ENCODE results near the gene OR8G1.
"Not testable (repeated sequence)": the region's sequence is repeated elsewhere in the genome, so short reads cannot be mapped to it uniquely, and the experiment has no call there.

The OR8G1 gene

DNA sequence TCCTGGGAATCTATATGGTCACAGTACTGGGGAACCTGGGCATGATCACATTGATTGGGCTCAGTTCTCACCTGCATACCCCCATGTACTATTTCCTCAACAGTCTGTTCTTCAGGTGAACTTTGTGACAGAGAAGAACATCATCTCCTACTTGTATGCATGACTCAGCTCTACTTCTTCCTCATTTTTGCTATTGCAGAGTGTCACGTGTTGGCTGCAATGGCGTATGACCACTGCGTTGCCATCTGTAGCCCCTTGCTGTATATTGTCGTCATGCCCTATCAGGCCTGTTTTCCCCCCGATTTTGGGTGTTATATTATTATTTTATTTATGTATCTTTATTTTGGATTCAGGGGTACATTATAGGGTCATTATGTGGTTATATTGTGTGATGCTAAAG, 2.4 kb upstream of the OR8G1 start:
- DNase-seq, result no peak

DNA sequence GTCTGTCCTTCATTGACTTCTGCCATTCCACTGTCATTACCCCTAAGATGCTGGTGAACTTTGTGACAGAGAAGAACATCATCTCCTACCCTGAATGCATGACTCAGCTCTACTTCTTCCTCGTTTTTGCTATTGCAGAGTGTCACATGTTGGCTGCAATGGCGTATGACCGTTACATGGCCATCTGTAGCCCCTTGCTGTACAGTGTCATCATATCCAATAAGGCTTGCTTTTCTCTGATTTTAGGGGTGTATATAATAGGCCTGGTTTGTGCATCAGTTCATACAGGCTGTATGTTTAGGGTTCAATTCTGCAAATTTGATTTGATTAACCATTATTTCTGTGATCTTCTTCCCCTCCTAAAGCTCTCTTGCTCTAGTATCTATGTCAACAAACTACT, 9.0 kb downstream of the OR8G1 start:
- DNase-seq, result not testable (repeated sequence)

DNA sequence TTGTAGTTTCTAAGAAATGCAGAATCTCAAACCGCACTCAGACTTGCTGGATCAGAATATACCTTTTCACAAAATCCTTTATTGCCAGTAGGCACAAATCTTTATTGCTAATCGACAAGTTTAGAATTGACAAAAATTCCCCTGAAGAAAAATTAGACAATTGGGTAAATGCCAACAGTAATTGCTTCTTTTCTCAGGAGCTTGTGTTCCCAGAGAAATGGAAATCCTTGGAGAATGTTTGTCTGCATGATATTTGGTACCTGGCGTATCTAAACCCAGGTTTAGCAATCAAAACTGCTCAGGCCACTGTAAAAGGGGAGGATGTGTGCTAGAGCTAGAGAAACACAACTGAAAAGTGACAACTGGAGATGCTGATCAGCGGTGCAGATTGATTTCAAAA, 15.2 kb downstream of the OR8G1 start, which contains the start of gene OR8G5:
OR8G5 (plus strand) TSS at position 301 of the 400 bp plus-strand sequence. CDS start 8,556 bp downstream, outside the sequence.
- DNase-seq, result no peak

DNA sequence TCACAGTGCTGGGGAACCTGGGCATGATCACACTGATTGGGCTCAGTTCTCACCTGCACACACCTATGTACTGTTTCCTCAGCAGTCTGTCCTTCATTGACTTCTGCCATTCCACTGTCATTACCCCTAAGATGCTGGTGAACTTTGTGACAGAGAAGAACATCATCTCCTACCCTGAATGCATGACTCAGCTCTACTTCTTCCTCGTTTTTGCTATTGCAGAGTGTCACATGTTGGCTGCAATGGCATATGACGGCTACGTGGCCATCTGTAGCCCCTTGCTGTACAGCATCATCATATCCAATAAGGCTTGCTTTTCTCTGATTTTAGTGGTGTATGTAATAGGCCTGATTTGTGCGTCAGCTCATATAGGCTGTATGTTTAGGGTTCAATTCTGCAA, 24.1 kb downstream of the OR8G1 start:
- not testable (repeated sequence) for DNase-seq

DNA sequence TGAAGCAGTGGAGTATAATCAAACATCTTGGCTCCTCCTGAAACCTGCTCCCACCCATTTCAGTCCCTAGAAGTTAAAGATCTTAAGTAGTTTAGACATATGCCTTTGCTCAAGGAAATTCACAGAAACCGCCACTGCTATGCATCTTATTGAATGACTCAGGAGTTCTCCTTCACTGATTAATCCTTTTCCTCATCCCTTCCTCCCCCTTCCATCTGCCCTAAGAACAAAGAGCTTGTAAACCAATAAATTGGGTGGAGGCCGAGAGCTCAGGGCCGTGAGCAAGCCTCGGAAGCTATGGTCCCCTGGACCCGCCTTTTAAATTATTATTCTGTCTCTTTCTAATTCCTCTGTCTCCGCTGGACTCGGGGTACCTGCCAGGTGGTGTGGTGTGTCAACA, 30.0 kb downstream of the OR8G1 start:
- not testable (repeated sequence) for DNase-seq

DNA sequence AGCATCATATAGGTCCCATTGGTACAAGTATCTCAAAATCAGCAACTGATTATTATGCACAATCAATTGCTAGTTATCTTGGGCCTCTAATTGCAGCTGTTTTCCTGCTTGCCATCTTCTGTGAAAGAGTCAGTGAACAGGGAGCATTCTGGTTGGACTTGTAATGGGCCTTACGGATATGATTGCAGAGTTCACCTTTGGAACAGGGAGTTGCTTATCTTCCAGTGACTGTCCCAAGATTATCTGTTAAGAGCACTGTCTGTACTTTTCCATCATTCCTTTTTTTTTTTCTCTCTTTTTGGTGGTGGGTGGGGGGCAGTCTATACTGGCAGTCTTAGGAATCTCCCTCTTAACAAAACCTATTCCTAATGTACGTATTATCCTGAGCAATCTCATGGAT, 33.1 kb downstream of the OR8G1 start:
- DNase-seq, result no peak

DNA sequence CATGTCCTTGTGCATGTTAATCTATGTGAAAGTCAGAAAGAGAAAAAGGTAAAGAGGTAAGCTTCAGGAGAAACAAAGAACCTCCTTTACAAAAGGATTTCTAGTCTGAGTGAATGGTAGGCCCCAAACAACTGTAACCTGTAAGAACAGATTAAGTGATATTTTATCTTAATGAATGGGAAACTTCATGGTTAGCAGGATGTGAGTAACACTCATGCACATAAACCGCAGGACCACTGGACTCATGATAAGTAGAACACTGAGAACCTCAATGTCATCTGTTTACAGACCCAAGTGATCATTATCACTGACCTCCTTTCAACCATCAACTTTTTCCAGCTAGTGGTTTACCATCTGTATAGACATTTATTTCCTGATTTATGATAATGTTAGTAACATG, 35.2 kb downstream of the OR8G1 start:
- DNase-seq, result peak; percentile 1

DNA sequence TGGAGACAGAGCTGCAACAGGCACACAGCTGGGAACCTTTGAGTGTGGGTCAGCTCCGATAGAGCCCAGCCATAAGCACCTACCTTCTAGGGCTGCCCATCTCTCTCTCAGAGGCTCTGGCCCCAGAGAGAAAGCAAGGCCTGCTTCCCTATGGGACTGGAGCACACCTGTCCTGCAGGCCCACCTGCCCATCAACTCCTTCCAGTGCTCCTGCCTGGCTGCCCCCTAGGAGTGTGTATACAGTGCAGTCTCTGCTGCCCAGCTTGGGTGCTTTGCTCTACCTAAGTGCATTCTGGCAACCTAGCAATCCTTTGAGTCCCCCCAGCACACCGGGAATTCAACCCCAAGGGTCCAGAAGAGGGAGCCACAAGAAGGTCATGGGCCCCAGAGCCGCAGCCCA, 36.3 kb downstream of the OR8G1 start:
- no peak for DNase-seq

DNA sequence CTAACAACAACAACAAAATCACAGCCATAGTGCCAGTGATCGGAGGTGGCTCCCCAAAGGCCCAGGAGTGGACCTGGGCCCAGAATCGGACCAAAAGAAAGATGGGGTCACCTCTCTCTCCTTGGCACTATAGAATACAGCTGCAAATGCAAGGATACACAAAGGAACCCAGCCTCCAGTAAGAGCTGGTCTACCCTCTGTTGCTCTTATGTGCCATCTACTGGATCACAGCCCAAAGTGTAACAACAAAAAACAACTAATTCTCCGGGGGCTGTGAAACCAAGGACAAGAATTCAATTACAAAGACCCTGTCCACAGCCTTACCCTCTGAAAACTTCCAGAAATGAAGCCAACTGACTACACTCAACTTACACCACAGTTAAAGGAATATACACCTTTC, 36.9 kb downstream of the OR8G1 start:
- DNase-seq, result no peak

DNA sequence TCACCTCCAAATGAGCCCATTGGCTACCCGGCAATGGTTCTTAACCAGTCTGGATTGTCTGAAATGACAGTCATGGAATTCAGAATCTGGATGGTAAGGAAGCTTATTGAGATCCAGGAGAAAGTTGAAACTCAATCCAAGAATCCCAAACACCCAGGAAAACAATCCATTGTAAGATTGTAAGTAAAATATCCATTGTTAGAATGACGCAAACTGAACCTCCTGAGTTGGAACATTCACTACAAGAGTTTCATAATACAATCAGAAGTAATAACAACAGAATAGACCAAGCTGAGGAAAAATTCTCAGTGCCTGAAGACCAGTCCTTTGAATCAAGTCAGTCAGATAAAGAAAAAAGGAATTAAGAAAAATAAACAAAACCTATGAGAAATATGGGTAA, 37.4 kb downstream of the OR8G1 start:
- no peak for DNase-seq

DNA sequence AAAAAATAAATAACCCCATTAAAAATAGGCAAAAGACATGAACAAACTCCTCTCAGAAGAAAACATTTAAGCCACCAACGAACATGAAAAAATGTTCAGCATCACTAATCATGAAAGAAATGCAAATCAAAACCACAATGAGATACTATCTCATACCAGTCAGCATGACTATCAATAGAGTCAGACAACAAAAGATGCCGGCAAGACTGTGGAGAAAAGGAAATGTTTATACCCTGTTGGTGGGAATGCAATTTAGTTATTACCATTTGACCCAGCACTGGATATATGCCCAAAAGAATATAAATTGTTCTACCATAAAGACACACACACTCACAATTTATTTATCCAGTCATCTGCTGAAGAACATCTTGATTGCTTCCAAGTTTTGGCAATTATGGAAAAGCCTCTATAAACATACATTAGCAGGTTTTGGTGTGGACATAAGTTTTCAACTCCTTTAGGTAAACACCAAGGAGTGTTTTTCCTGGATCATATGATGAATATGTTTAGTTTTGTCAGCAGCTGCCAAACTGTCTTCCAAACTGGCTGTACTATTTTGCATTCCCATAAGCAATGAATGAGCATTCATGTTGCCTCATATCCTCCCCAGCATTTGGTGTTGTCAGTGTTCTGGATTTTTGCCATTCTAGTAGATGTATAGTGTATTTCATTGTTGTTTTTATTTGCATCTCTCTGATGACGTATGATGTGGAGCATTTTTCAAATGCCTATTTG, 44.9 kb downstream of the OR8G1 start:
- no peak for DNase-seq

DNA sequence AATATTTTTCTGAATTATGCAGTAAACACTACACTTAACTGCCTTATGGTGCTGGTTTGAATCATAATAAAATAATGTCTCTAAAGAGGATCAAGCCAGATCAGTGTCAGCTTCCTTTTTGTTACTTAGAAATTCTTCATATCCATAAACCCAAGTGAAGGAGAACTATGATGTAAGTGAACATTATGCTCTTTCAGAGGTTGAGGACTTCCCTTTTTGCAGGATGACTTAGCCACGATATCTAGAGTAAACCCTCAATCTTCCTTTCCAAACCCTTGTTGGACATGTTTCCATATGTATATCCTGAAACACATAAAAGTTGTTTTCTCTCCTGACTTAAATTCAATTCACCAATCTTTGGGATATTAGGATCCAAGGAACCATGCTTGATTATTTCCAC, 53.8 kb downstream of the OR8G1 start:
- no peak for DNase-seq

DNA sequence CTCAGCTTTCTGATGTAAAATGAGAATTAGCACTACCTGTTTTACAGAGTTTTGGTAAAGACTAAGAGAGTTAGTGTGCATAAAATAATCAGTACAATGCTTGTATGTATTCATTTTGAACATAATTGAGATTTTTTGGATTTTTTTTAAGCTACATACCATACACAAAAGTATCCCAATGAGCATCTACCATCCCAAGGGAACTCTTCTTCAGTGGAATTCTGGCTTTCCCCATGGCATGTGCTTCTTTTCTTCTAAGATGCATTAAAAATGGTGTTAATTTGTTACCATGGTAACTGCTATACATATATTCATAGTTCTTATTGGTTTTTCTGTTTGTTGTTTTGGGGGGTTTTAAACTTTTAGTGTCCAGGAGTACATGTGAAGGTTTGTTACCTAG, 55.1 kb downstream of the OR8G1 start:
- DNase-seq, result no peak

DNA sequence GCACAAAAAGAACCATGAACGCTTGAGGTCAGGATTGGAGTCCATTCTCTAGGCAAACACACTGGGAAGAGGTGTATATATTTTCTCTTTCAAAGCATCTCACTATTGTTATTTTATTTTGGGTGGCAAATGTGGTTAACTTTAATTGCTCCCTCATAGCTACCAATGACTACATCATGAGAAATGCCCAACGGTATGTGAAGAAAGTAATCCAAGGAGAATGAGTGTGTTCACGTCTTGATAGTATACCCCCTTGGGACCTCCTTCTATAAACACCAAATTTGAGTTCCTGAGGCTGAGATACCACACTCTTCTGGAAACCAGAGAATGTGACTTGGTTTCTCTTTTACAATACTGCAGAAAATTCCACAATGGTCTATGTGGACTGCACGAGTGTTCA, 57.0 kb downstream of the OR8G1 start:
- DNase-seq, result no peak

DNA sequence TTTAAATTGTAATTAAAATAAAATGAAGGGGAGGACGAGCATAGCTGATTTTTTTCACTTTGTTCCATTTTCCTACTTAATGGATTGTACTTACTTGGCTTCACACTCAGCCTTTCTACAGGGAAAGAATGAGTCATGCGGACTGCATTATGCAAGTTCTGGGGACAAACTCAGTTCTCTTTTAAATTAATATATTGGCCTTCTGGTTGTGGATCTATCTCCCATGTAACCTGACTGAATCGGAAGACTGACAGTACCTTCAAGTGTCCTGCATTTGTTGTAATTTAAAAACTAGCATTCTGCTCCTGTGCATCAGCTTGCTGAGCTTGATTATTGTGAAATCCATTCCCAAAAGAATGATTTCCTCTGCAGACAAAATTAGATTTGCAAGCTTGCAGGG, 60.7 kb downstream of the OR8G1 start:
- DNase-seq, result no peak

DNA sequence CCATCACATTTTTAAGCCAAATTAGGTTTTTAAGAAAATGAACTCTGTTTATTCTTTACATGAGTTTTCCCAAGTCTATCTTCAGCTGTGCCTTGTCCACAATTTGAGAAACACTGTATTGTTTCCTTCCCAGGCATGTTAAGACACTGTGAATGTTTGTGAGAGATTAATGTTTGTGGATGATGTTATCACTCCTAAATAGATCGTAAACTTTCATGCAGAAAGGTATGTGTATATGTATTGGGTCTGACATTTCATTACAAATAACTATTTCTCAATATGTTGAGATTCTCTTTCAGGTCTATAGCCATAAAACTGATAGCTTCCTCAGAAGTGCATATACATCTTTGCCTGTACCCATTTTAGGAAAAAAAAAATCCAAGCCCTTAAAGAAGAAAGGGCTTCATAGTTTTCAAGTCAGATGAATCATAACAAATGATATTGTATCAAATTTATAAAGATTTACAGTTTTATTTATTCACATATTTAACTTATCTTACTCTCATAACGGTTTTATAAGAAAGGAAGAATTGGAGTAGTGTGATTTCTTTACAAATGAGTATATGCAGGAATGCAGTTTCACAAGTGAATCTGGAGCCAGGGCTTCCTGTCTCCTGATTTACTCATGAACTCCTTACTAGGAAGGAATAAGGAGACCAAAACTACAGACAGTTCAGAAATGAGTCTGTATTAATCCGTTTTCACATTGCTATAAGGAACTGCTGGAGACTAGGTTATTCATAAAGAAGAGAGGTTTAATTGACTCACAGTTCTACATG, 61.6 kb downstream of the OR8G1 start:
- DNase-seq, result no peak

All from NK-92 treated with Interleukin-12 subunit alpha and Interleukin-12 subunit beta, amount 100 ng/mL, for 24 hours (cell line).